Measurements from ENCODE around the gene ACBD5. TPM values are rescaled to one million over a fixed set of nuclear protein-coding genes. Genes with fewer than 3 reads are reported as not detected.
"Not testable (repeated sequence)": the region's sequence is repeated elsewhere in the genome, so short reads cannot be mapped to it uniquely, and the experiment has no call there.

The ACBD5 gene
- total RNA-seq: 19.7 and 21.3 TPM in 2 replicates
- long read RNA-seq, full-length matches to known transcripts: 12 of 46 reads
- long read RNA-seq, partial matches to known transcripts: 23 of 46 reads
- long read RNA-seq, other reads (novel, unspliced or antisense): 11 of 46 reads

DNA sequence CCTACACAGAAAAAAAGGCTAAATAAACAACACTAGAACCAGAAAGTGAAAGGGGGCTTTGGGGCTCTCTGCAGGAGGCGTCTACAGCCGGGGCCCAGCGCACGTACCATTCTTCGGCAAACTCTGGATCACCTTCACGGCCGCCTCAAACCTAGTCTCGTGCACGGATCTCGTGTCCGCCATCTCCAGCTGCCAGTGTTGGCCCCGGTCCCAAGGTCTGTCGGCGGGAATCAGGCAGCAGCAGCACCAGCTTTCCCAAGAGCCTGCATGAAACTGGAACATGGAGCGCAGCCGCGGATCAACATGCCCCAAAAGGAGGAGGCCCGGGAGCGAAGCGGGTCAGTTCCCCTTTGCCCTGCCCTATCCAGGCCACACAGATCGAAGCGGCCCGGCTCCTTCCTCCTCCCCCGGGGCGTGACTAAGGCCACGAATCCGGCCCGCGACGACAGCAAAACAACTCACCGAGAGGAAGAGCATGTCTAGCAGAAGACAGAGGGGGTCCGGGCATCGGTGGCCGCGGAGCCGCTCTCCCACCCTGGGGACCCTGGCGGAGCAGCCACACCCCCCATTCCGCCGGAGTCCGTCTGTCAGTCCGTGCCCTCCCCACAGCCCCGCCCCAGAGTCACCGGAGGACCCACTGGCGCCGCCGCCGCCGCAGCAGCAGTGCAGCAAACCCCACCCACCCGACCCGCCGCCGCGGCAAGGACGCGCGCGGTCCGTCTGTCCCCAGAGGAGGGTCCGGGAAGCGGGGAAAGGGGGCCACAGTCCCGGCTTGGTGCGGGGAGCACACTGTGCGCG is at the start of gene ACBD5:
Gene ACBD5 (minus strand): TSS at position 586 of the 798 bp plus-strand sequence. CDS start 109 bp downstream, at position 477.
- Mint-ChIP-seq H3K27me3 (no peaks in the 10 kb centered on the region), H3K9me3 (ENCODE audit: low read depth) (no peaks in the 10 kb centered on the region), H3K27ac (peak within 1 kb of the TSS; percentile 99)

DNA sequence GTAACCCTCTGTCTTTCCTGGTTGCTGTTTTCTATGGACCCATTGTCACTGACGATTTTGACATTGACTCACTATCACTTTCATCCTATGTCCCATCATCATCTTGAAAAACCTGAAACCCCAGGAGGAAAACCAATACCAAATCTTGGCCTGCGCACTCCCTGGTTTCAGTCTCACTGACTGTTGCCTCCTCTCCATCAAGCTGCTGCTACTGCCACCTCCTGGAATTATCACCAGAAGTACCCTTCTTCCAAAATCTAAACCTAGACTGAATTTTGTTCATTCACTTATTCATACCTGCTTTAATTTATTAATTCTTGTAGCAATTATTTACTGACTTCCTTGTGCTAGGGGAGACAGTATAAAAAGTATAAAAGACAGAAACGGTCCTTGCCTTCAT is 44.5 kb upstream of the ACBD5 start:
- Mint-ChIP-seq H3K9me3 (ENCODE audit: low read depth) (no peaks in the 10 kb centered on the region), H3K27me3 (no peaks in the 10 kb centered on the region), H3K27ac (no peak overlapping the region), H3K4me1 (ENCODE audit: low read depth) (no peaks in the 10 kb centered on the region), H3K4me3 (ENCODE audit: low read depth) (no peak overlapping the region), H3K36me3 (ENCODE audit: insufficient read depth) (no peaks in the 10 kb centered on the region)
- DNase-seq (ENCODE audit: low spot score, unreplicated experiment): no peak
- peak; percentile 24 for TF ChIP-seq CTCF (IDR thresholded peaks at IDR 0.05; ENCODE audit: unreplicated experiment)

More for the DNA sequence above, at the start of gene ACBD5:
- peak; percentile 72 for DNase-seq (ENCODE audit: low spot score, unreplicated experiment)
- peak within 1 kb of the TSS; percentile 82 for H3K4me3 Mint-ChIP-seq (ENCODE audit: low read depth)
- H3K4me1 Mint-ChIP-seq (ENCODE audit: low read depth): peaks cover 13% of the 10 kb centered on the region
- H3K36me3 Mint-ChIP-seq (ENCODE audit: insufficient read depth): no peaks in the 10 kb centered on the region
- no peak for TF ChIP-seq CTCF (IDR thresholded peaks at IDR 0.05; ENCODE audit: unreplicated experiment)

GRCh38 chr10:27276581-27276980 is 36.0 kb upstream of the ACBD5 start:
- H3K4me3 Mint-ChIP-seq (ENCODE audit: low read depth): no peak overlapping the region
- H3K27ac Mint-ChIP-seq: no peak overlapping the region
- no peaks in the 10 kb centered on the region for H3K36me3 Mint-ChIP-seq (ENCODE audit: insufficient read depth)
- H3K4me1 Mint-ChIP-seq (ENCODE audit: low read depth): peaks cover 2% of the 10 kb centered on the region
- H3K27me3 Mint-ChIP-seq: peaks cover 13% of the 10 kb centered on the region
- no peak for TF ChIP-seq CTCF (IDR thresholded peaks at IDR 0.05; ENCODE audit: unreplicated experiment)
- H3K9me3 Mint-ChIP-seq (ENCODE audit: low read depth): peaks cover 8% of the 10 kb centered on the region
- no peak for DNase-seq (ENCODE audit: low spot score, unreplicated experiment)

GRCh38 chr10:27266025-27266424 is 25.4 kb upstream of the ACBD5 start:
- not testable (repeated sequence) for H3K4me1 Mint-ChIP-seq (ENCODE audit: low read depth); H3K27ac Mint-ChIP-seq; H3K4me3 Mint-ChIP-seq (ENCODE audit: low read depth); DNase-seq (ENCODE audit: low spot score, unreplicated experiment); H3K9me3 Mint-ChIP-seq (ENCODE audit: low read depth); H3K36me3 Mint-ChIP-seq (ENCODE audit: insufficient read depth)
- peaks cover 33% of the 10 kb centered on the region for H3K27me3 Mint-ChIP-seq

GRCh38 chr10:27262788-27263187 is 22.2 kb upstream of the ACBD5 start:
- not testable (repeated sequence) for H3K4me3 Mint-ChIP-seq (ENCODE audit: low read depth); H3K27ac Mint-ChIP-seq; DNase-seq (ENCODE audit: low spot score, unreplicated experiment); H3K36me3 Mint-ChIP-seq (ENCODE audit: insufficient read depth); H3K9me3 Mint-ChIP-seq (ENCODE audit: low read depth)
- Mint-ChIP-seq H3K4me1 (ENCODE audit: low read depth) (peaks cover 13% of the 10 kb centered on the region), H3K27me3 (peaks cover 54% of the 10 kb centered on the region)

- peaks cover 9% of the 10 kb centered on the region for H3K4me1 Mint-ChIP-seq (ENCODE audit: low read depth)
- no peaks in the 10 kb centered on the region for H3K9me3 Mint-ChIP-seq (ENCODE audit: low read depth)
- peaks cover 60% of the 10 kb centered on the region for H3K27me3 Mint-ChIP-seq
- H3K4me3 Mint-ChIP-seq (ENCODE audit: low read depth): peak overlapping the region; percentile 88
- H3K27ac Mint-ChIP-seq: peak overlapping the region; percentile 42
- peak; percentile 37 for TF ChIP-seq CTCF (IDR thresholded peaks at IDR 0.05; ENCODE audit: unreplicated experiment)
- H3K36me3 Mint-ChIP-seq (ENCODE audit: insufficient read depth): peaks cover 4% of the 10 kb centered on the region
- peak; percentile 43 for DNase-seq (ENCODE audit: low spot score, unreplicated experiment)
Measured at GRCh38 chr10:27258838-27259812, 18.5 kb upstream of the ACBD5 start.

All from progenitor cell of endocrine pancreas (in vitro differentiated cells).